HG02884 (cell line): ENCODE measurements around the gene CCM2.
A peak's percentile ranks its signal among the peaks of the same experiment; 100 is the strongest.
"Not testable (repeated sequence)": the region's sequence is repeated elsewhere in the genome, so short reads cannot be mapped to it uniquely, and the experiment has no call there.

ENCODE experiments used
- ATAC-seq: cut with Tn5 transposase; IDR thresholded peaks from one replicate; pipeline ENCODE4 v1.9.1; 2021; ENCODE audit warnings: mild to moderate bottlenecking, moderate library complexity; ENCODE audit not compliant: unreplicated experiment

The CCM2 gene

GRCh38 chr7:44999245-45000092 is 532 bp upstream of the CCM2 start:
- ATAC-seq: peak; percentile 61

GRCh38 chr7:45001138-45001694 is 1.2 kb downstream of the CCM2 start:
- ATAC-seq: peak; percentile 38

- ATAC-seq: no peak
Measured at GRCh38 chr7:45001826-45002225, 1.8 kb downstream of the CCM2 start.

GRCh38 chr7:45003789-45004188 is 3.8 kb downstream of the CCM2 start:
- ATAC-seq: no peak

- no peak for ATAC-seq
Measured at GRCh38 chr7:45007106-45007505, 7.1 kb downstream of the CCM2 start.

- ATAC-seq: peak; percentile 56
Measured at GRCh38 chr7:45007571-45008328, 7.7 kb downstream of the CCM2 start.

- ATAC-seq: no peak
Measured at GRCh38 chr7:45013465-45013967, 13.5 kb downstream of the CCM2 start.

GRCh38 chr7:45015313-45015712 is 15.3 kb downstream of the CCM2 start:
- ATAC-seq: no peak

GRCh38 chr7:45017253-45017652 is 17.3 kb downstream of the CCM2 start:
- no peak for ATAC-seq

GRCh38 chr7:45020915-45021314 is 20.9 kb downstream of the CCM2 start:
- no peak for ATAC-seq

GRCh38 chr7:45021604-45022296 is 21.7 kb downstream of the CCM2 start:
- ATAC-seq: peak; percentile 67

GRCh38 chr7:45024126-45024744 is 24.2 kb downstream of the CCM2 start:
- no peak for ATAC-seq

GRCh38 chr7:45025473-45025872 is 25.5 kb downstream of the CCM2 start:
- ATAC-seq: not testable (repeated sequence)

GRCh38 chr7:45026013-45026412 is 26.0 kb downstream of the CCM2 start:
- ATAC-seq: no peak

- ATAC-seq: peak; percentile 48
Measured at GRCh38 chr7:45026984-45027773, 27.2 kb downstream of the CCM2 start.

- no peak for ATAC-seq
Measured at GRCh38 chr7:45027774-45028114, 27.7 kb downstream of the CCM2 start.

- ATAC-seq: no peak
Measured at GRCh38 chr7:45028138-45028919, 28.3 kb downstream of the CCM2 start.

GRCh38 chr7:45028920-45029344 is 28.9 kb downstream of the CCM2 start:
- ATAC-seq: no peak

GRCh38 chr7:45031829-45032228 is 31.8 kb downstream of the CCM2 start:
- no peak for ATAC-seq
